OCI-LY1 (cell line): ENCODE results near the gene NAV3.

Experiments used
- H2AFZ ChIP-seq: fragments of 200-600 bp; sonication (generic), shearing (Covaris generic); 2 replicates; pipeline ENCODE4 v1.6.0; 2014; ENCODE audit warnings: antibody characterized with exemption, mild to moderate bottlenecking, low read length
- H3F3A ChIP-seq: fragments of 200-600 bp; sonication (generic), shearing (Covaris generic); 2 replicates; pipeline ENCODE4 v1.6.0; 2014; ENCODE audit warnings: mild to moderate bottlenecking, antibody characterized with exemption, low read length, moderate library complexity; ENCODE audit not compliant: insufficient read depth
- H3K27ac ChIP-seq: fragments of 200-600 bp; sonication (generic); 2 replicates; pipeline ENCODE4 v1.5.1; 2014; ENCODE audit warnings: low read length, mixed run types, mild to moderate bottlenecking, low read depth; ENCODE audit not compliant: poor library complexity, severe bottlenecking
- H3K27me3 ChIP-seq: fragments of 200-600 bp; sonication (generic); 2 replicates; pipeline ENCODE4 v1.6.0; 2014; ENCODE audit warnings: antibody characterized with exemption, mild to moderate bottlenecking, low read length, moderate library complexity; ENCODE audit not compliant: insufficient read depth
- H3K36me3 ChIP-seq: fragments of 200-600 bp; sonication (generic); 2 replicates; pipeline ENCODE4 v1.6.1; 2014; ENCODE audit warnings: mild to moderate bottlenecking, antibody characterized with exemption, low read length, moderate library complexity, mixed read lengths; ENCODE audit not compliant: insufficient read depth
- H3K4me1 ChIP-seq: fragments of 200-600 bp; sonication (generic); 2 replicates; pipeline ENCODE4 v1.5.1; 2014; ENCODE audit warnings: mild to moderate bottlenecking, low read length, moderate library complexity; ENCODE audit not compliant: insufficient read depth, severe bottlenecking
- H3K4me2 ChIP-seq: fragments of 200-600 bp; sonication (generic), shearing (Covaris generic); 2 replicates; pipeline ENCODE4 v1.6.1; 2014; ENCODE audit warnings: low read length
- H3K4me3 ChIP-seq: fragments of 200-600 bp; sonication (generic); 2 replicates; pipeline ENCODE4 v1.5.1; 2014; ENCODE audit warnings: low read length, low read depth, mild to moderate bottlenecking, mixed read lengths; ENCODE audit not compliant: poor library complexity, severe bottlenecking
- H3K79me2 ChIP-seq: fragments of 200-600 bp; shearing (Covaris generic); 2 replicates; pipeline ENCODE4 v1.6.1; 2016; ENCODE audit warnings: mixed run types, low read length, mixed read lengths; ENCODE audit not compliant: insufficient read depth
- H3K9ac ChIP-seq: fragments of 200-600 bp; sonication (generic), shearing (Covaris generic); 2 replicates; pipeline ENCODE4 v1.6.1; 2014; ENCODE audit warnings: mild to moderate bottlenecking, low read length, mixed read lengths
- H3K9me2 ChIP-seq: fragments of 200-600 bp; sonication (generic), shearing (Covaris generic); 2 replicates; pipeline ENCODE4 v1.6.1; 2014; ENCODE audit warnings: low read depth, mild to moderate bottlenecking, low read length, mixed read lengths
- H3K9me3 ChIP-seq: fragments of 200-600 bp; shearing (Covaris generic); 2 replicates; pipeline ENCODE4 v1.6.1; 2014; ENCODE audit warnings: low read length, mixed read lengths
- H4K20me1 ChIP-seq: fragments of 200-600 bp; sonication (generic), shearing (Covaris generic); 2 replicates; pipeline ENCODE4 v1.6.0; 2016; ENCODE audit warnings: mild to moderate bottlenecking, low read length; ENCODE audit not compliant: insufficient read depth
- CTCF ChIP-seq: fragments of 200-600 bp; sonication (generic), shearing (Covaris generic); IDR thresholded peaks from 2 replicates; pipeline ENCODE4 v1.5.1; 2017; ENCODE audit warnings: mild to moderate bottlenecking, antibody characterized with exemption, low read length, moderate library complexity, mixed read lengths
- EZH2 ChIP-seq: fragments of 200-600 bp; sonication (generic), shearing (Covaris generic); IDR thresholded peaks from 2 replicates; pipeline ENCODE4 v1.8.0; 2017; ENCODE audit warnings: borderline replicate concordance, mixed run types, mild to moderate bottlenecking, antibody characterized with exemption, low read length, moderate library complexity, mixed read lengths

The NAV3 gene

DNA sequence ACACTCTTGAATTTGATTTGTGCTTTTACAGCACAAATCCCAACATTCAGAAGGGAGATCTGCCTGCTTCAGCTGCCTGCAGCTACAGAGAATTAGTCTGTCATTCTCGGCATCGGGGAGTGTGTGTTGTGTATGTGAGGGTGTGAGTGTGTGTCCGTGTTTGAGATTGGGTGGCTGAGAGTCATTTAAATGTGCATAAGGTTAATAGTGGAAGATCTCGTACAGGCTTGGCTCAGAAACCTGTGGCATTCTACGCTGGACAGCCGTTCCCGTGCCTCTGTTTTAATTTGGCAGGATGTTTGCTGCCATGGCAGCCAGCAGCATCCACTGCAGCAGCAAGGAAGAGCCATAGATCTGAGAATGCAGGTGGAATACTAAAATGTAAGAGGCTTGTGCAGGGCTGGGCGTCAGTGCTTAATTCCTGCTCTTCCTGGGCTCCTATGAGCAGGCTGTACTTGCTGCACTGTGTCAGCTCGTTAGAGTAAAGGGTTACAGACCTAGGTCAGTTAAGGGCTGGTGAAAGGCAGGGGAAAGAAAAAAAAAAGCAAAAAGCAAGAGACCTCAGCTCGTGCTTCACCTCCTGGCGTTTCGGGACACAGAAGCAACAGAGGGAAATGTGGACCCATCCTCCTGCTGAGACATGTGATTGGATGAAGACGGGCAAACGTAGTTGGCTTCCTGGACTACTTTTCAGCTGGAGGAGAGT is 205.4 kb downstream of the NAV3 start:
- Histone ChIP-seq H3K27ac (no peak overlapping the region), H3K4me3 (no peak overlapping the region), H3K36me3 (no peaks in the 10 kb centered on the region), H4K20me1 (no peaks in the 10 kb centered on the region), H2AFZ (no peak overlapping the region), H3K27me3 (no peaks in the 10 kb centered on the region), H3K4me2 (no peak overlapping the region), H3K4me1 (no peaks in the 10 kb centered on the region), H3K9me2 (no peaks in the 10 kb centered on the region), H3K9ac (no peak overlapping the region), H3F3A (no peaks in the 10 kb centered on the region), H3K79me2 (no peaks in the 10 kb centered on the region), H3K9me3 (no peaks in the 10 kb centered on the region)
- TF ChIP-seq EZH2 (no peak), CTCF (no peak)

GRCh38 chr12:78036874-78037273 is 206.2 kb downstream of the NAV3 start:
- no peaks in the 10 kb centered on the region for H3K36me3 ChIP-seq
- H3K9me2 ChIP-seq, result no peaks in the 10 kb centered on the region
- H3K27me3 ChIP-seq, result no peaks in the 10 kb centered on the region
- no peaks in the 10 kb centered on the region for H3K4me1 ChIP-seq
- H3K4me2 ChIP-seq, result no peak overlapping the region
- H3K4me3 ChIP-seq, result no peak overlapping the region
- no peak overlapping the region for H3K27ac ChIP-seq
- no peak overlapping the region for H2AFZ ChIP-seq
- no peak for TF ChIP-seq EZH2
- no peak for TF ChIP-seq CTCF
- H3K9ac ChIP-seq, result no peak overlapping the region
- H3K79me2 ChIP-seq, result no peaks in the 10 kb centered on the region
- no peaks in the 10 kb centered on the region for H3F3A ChIP-seq
- no peaks in the 10 kb centered on the region for H4K20me1 ChIP-seq
- no peaks in the 10 kb centered on the region for H3K9me3 ChIP-seq

DNA sequence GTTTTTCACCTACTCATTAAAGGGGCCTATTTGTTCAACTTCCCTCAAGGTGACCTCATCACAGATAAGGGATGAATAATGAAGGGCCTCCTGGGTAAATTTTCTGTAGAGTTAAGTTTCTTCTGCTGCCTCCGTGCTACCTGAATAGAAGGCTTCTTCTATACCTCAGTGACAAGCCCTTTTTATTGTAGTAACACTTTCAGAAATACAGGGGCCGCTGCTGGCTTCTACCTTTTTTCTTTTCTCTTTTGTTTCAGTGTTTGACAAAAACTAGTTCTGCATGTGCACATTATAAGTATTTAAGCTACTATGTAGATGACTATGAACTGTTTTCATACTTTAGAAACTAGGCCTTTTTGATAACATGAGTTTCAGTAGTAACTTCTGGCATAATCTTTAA is 207.0 kb downstream of the NAV3 start:
- Histone ChIP-seq H3K36me3 (no peaks in the 10 kb centered on the region), H4K20me1 (no peaks in the 10 kb centered on the region), H3K27me3 (no peaks in the 10 kb centered on the region), H3K9me3 (no peaks in the 10 kb centered on the region), H3K4me2 (no peak overlapping the region), H3F3A (no peaks in the 10 kb centered on the region), H3K27ac (no peak overlapping the region), H3K9me2 (no peaks in the 10 kb centered on the region), H2AFZ (no peak overlapping the region), H3K4me1 (no peaks in the 10 kb centered on the region), H3K9ac (no peak overlapping the region), H3K79me2 (no peaks in the 10 kb centered on the region), H3K4me3 (no peak overlapping the region)
- TF ChIP-seq CTCF (peak; percentile 40), EZH2 (no peak)
